SH-SY5Y (cell line): ENCODE measurements around the gene FBLN2.

Experiments
- GATA2 ChIP-seq: IDR thresholded peaks from 2 replicates; pipeline ENCODE4 v1.6.1; 2011; ENCODE audit warnings: mild to moderate bottlenecking, low read depth, low read length
- GATA3 ChIP-seq: IDR thresholded peaks from 2 replicates; pipeline ENCODE4 v1.6.1; 2011; ENCODE audit warnings: low read depth, mild to moderate bottlenecking, low read length, moderate library complexity

- TF ChIP-seq GATA2 (no peak), GATA3 (no peak)
These were observed 134.4 kb downstream of the FBLN2 start for GRCh38 chr3:13683288-13683687.
